Stimulated activated CD8-positive, alpha-beta memory T cell treated with anti-CD3 and anti-CD28 coated beads, Interleukin-12 subunit alpha, Interleukin-12 subunit beta, amount 100 ng/mL, for 24 hours (primary cell): ENCODE measurements around the gene LDLRAD4.

Experiments used
- DNase-seq: peaks from one replicate; pipeline ENCODE4 v3.0.0-alpha.2; 2020; ENCODE audit errors: extremely low read depth

The LDLRAD4 gene

DNA sequence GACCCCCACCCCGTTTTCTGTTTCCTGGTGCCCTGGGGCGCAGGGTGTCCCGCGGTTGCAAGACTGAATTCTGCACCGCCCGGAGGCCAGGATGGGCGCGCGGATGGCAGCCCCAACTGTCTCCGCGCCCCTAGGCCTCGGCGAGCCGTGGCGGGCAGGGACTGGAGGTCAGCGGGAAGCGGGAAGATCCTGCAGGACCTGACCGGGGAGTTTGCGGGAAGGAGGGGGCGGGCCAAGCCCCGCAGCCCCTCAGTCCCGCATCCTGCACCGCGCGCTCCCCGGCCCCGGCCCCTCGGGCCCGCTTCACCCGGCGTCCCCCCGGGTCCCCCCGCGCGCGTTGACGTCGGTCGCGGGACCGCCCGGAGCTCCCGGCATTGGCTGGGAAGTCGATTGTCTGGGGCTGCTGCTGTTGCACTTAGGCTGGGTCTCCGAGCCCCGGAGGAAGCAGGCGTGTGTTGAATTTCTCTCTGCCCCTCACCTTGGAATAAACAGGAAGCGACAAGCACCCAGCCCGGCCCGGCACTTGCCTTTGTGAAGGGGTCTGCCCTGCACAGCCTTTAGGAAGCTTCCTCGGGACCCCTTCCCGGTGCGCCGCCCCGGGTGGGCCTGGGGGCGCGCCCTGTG is at the start of gene LDLRAD4:
Gene LDLRAD4, plus strand, starts transcription at position 393 of the 624 bp plus-strand sequence.
- DNase-seq, result no peak

DNA sequence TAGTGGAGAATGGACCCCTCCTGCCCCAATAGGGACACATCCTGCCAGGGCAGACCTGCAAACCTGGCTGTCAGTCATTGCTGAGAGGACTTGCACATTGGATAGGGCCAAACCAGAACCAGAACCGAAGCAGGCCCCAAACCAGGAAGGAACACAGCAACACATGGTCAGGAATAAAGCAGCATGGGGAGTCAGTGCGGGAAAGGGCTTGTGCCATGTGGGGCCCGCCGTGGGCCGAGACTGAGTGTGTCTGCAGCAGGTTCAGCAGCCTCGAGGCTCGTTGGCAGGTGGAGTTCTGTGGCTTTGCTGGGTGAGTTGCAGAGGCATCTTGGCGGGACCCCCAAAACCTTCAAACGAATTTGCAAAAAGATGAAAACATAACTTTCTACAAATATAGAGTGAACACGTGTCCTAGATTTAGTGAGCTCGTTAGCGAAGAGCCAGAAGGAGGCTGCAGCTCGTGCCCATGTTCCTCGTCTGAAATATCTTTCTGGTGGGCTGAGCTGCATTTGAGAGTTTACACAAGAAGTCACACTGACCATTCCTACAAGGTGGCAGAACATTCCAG is 44.9 kb upstream of the LDLRAD4 start:
- no peak for DNase-seq

DNA sequence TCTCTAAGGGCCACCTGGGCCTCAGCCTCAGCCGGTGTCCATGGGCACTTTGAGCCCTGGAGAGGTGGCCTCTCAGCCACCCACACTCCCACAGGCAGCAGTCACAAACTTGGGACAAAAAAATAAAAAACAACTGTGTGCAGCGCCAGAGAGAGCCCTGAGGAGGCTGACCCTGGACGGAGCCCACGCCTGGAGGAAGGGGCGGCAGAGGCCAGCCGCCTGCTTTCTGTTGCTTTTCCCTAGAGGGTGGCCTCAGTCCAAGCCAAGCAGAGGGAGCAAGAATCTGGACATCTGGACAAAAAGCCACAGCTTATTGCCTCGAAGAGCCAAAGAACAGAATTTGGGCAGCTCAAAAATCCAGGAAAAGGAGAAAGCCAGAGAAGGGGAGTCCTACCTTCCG is 43.3 kb upstream of the LDLRAD4 start:
- no peak for DNase-seq

DNA sequence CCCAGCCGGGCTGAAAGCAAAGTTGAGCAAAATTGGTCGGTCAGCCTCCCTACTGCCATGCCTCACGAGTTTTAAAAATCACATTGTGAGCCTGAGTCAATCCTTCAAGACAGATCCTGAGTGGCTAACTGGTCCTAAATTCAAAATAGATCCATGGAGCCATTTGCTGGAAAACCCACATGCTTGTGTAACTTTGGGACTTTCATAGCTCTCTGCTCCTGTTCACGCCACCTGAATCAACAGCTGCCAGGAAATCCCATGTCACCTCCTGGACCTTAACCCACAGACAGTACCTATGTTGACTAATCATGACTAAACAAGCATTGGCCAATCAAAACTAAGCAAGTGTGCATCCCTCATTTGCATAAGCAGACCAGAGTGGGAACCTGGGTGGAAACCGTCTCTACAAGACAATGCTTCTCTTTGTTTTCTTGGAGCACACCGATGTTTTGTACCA is 42.8 kb upstream of the LDLRAD4 start:
- no peak for DNase-seq

DNA sequence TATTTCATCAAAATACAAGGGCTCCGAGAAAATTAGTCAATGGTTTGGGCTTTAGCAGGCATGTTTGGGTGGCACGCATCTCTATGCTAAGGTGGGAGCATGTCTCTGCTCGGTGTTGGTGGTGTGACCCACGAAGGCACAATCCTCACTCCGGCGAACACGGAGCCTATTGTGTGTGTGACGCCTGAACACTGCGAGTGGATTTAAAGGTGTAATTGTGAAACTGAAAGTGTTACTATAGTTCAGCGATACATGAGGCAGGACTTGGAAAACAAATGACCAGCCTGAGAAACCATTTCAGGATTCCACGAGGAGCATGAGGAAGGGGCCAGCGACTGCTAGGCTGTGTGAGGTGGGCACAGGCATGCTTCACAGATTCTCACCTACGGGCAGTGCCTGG is 41.7 kb upstream of the LDLRAD4 start:
- DNase-seq, result no peak

DNA sequence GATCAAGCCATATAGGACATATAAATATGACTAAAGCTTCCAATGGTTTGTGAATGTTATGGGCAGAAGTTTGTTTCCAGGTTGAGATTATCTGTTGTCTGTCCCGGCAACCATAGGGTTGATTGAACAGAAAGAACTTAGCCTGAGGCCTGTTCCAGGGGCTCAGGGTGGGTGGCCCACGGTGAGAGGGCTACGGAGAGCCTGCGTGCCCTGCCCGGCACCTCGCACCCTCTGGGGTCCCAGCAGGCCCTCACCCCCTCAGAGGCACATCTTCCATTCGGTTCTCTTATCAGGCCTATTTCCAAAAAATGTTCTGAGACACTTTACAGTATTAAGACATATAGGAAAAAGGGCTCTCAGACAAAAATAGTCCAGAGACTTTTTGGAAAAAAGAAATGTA is 40.4 kb upstream of the LDLRAD4 start:
- DNase-seq, result no peak

DNA sequence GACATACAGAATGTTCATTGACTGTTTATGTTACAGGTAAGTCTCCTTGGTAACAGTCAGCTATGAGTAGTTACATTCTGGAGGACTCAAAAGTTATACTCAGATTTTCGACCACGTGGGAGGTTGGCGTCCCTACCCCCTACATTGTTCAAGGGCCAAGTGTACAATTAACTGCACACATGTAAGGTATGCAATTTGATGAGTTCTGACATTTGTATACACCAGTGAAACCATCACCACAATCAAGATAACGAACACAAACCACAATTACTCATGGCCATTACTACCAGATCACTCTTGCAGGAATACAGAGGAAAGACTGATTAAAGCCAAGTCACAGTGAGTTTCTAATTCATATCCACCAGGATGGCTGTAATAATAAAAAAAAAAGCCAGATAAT is 39.6 kb upstream of the LDLRAD4 start:
- DNase-seq, result no peak

DNA sequence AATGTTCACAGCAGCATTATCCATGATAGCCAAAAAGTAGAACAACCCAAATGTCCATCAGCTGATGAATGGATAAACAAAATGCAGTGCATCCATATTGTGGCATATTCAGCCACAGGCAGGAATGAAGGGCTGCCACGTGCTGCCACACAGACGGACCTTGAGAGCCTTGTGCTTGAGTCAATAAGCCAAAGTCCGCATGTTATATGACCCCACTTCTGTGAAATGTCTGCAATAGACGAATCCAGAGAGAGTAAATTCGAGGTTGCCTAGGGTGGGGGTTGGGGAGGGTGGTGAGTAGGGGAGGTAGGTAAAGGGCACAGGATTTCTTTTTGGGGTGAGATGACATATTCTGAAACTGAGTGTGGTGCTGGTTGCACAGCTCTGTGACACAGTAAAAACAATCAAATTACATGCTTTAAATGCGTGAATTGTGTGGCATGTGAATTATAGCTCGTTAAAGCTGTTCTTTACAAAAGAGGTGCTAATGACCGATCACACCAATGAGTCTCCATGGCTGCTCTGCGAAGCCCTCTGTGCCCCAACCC is 38.9 kb upstream of the LDLRAD4 start:
- no peak for DNase-seq

DNA sequence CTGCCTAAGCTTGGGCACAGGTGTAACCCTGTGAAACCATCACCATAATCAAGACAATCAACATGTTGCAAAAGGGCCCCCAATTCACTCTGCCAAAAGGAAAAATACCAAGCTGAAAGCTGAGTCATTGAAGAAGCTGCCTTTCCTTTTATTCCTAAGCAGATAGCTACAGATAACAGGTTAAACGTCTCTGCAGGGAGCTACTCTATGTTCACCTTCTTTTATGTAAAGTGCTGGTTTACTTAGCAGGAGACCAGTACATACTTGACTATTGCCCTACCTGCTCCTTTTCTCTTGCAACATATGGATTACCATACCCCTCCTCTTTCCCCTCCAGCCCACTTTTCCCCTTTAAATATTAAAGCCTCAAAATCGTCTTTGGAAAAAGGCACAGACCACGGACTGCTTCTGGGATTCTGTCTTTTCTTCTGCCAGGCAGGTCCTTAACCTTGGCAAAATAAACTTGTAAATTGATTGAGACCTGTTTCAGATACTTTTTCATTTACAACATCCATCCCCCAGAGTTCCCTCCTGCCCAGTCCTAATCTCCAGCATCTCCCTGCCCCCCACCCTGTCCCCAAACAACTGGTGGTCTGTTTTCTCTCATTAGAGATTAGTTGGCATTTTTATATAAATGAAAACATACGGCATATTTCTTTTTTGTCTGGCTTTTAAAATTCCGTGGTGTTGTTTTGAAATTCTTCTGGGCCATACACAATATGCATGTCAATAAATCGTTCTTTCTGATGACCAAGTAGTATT is 37.8 kb upstream of the LDLRAD4 start:
- DNase-seq, result no peak

DNA sequence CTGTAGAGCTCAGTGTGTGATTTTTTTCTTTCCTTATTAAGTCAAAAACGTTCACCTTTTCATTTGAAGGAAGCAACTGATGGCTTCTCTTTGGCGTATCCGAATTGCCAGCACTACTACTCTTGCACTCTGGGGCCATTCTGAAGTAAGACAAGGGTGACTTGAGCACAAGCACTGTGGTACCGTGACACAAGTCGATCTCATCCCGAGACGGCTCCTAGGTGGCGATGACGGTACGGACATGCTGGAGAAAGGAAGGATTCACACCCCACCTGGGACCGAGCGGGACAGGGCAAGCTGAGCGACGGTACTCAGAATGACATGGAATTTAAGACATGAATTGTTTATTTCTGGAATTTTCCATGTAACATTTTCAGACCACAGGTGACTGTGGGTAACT is 36.8 kb upstream of the LDLRAD4 start:
- no peak for DNase-seq

DNA sequence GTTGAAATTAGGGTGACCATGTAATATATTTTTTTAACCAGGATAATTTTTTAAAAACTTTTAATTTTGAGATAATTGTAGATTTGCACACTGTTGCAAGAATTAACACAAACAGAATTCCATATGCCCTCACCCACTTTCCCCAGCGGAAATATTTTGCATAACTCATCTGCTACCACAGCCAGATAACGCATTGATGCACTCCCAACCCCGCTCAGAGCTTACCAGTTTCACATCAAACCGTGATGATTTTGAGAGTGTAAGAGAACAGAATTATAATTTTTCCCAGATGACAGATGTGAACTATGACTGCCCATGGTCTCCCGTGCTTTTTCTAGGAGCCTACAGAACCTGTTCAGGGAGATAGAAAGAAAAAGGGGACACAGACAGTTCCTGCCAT is 35.2 kb upstream of the LDLRAD4 start:
- no peak for DNase-seq

DNA sequence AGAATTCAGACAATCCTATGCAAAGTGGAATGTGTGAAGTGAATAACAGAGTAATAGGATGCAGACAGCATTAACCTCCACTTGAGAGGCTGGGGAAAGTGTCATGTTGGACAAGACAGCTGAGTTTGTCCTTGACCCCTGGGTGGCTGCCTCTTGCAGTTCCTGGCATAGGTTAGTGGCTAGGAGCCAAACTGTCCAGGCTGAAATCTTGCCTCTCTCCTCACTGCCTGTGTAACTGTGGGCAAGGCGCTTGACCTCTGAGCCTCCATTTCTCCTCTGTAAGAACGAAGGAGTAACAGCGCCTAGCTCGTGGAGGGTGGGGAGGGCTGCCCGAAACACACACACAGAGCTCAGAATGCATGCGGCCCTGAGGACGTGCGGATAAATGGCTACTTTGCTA is 34.8 kb upstream of the LDLRAD4 start:
- DNase-seq, result no peak

DNA sequence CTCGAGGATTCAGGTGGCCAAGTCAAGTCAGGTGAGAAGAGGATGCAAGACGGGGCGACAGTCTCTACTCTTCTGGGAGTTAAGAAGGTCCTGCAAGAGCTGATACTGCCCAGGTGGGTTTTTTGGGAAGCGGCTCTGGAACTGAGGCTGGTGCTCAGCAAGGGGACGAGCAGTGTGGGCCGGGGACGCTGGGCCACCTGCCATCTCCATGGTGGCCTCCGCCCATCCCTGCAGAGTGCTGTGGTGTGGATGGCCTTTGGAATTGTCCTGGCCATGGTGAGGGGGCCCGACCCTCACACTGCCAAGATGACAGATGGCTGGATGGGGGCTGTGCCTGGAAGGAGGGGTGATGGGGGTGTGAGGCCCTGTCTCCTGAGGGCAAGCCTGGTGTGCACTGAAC is 34.2 kb upstream of the LDLRAD4 start:
- DNase-seq, result no peak

DNA sequence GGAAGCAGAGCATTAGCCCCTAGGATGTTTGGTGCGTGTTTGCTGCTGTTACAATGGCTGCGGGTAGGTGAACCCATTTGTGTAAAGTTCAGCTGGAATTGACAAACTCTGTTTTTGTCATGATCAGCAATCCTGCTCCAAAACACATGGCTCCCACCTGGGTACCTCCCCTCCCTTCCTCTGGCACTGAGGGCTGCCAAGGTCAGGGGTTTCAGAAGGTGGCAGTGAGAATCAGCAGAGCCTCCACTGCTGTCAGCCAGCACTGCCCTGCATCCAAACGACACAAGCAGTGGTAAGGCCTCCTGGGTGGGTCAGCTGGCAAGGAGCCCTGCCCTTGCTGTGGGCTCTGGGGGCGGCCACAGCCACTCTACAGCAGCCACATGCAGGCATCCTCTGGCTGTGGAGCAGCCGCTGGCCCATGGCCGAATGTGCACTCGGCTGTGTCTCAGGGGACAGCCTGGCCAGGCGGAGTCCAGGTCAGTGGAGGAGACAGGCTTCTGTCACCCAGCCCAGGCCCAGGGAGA is 32.8 kb upstream of the LDLRAD4 start:
- no peak for DNase-seq

DNA sequence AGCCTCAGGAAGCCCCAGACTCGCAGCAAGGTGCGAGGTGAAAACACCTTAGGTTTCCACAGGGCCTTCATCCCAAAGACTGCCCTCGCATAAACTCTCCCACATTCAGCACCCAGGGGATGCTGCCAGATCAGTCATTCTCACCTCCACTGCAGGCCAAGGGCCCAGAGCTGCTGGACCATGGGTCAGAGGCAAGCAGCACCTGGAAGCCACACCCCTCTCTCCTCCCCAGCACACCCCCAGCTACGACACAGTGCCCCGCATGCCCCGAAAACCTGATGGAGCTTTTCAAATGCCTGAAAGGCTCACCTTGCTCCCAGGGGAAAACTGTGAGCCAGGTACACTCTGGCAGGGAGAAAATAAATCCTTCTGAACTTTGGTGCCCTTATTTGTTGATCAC is 31.9 kb upstream of the LDLRAD4 start:
- DNase-seq, result no peak

DNA sequence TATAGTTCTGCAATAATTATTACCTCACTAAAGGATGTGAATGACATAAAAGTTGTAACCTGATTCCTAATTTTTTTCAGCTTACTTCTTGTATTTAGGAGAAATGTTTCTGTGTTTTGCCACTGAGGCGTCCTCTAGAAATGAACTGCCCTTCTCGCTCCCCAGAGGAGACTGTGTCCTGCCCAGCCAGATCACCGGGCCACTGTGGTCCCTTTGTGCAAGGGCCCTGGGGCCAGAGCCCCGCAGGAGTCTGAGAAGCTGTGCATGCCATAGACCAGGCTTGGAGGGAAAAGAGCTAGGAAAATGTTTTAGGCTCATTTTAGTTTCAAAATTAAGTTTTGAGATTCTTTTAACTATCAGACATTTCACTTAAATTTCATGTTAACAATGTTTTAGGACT is 31.1 kb upstream of the LDLRAD4 start:
- no peak for DNase-seq

DNA sequence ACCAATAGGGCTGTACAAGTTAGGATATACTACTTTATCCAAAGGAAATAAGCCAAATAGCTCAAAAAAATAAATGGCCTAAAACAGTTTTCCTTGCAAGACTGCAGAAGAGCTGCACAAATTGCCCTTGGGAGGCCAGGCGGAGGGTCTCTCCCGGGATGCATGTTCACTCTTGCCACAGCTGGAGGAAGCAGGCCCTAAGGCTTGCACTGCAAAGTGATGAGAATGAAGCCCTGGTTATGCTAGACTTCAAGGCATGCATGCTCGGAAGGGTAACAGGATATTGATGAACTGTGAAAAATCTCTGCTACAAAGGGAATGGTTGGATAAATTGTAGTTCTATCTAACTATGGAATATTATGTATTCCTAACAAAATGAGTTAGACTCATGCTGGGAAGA is 27.5 kb upstream of the LDLRAD4 start:
- DNase-seq, result no peak

DNA sequence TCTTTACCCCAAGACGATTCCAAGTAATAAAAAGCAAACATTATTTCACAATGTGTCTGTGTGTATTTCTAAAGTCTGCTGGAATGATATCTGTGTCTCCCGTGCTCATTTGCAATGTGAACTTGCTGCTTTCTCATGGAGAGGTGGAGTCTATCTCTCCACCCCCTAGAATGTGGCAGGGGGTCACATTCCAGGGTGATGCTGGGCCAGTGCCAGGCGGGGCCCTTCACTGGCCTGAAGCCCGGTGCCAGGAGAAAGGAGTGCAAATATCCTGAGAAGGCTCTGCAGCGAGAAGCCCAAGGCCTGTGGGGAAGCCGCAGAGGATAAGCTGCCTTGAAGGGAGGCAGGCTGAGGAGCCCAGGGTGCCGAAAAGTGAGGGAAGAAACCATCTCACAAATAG is 26.8 kb upstream of the LDLRAD4 start:
- no peak for DNase-seq

DNA sequence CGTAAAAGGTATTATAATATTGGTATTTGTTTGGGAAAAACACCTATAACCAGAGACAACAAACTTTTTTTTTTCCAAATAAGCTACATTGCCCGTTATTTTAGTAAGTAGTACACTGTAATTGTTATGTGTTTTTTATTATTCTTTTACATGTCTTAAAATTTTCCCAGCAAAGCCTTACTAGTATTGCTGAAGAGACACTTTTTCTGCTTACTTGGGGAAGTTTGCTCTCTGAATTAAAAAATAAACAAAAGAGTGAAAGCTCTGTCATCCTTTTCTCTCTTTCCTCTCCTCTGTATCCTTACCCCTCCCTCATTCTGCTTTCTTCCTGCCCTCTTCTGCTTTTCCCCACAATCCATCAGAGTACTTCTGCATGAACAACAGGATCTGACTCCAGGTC is 25.6 kb upstream of the LDLRAD4 start:
- DNase-seq, result no peak

DNA sequence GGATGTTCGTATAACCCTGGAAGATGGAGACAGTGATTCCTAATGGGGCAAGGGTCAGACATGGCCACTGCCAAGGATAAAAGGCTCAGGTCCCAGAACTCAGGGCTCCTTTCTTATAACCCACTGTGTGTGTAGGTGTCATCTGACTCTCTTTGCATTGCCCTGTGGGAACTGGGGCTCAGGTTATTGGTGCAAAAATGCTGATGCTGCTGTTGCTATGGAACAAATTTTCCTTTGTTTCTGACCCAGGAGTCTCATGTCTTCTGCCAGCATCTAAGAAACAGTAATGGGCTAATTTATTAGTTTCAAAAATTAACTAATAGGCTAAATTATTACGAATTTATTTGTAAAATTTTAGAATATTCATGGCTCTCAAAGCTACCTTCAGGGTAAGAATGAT is 24.3 kb upstream of the LDLRAD4 start:
- DNase-seq, result no peak

DNA sequence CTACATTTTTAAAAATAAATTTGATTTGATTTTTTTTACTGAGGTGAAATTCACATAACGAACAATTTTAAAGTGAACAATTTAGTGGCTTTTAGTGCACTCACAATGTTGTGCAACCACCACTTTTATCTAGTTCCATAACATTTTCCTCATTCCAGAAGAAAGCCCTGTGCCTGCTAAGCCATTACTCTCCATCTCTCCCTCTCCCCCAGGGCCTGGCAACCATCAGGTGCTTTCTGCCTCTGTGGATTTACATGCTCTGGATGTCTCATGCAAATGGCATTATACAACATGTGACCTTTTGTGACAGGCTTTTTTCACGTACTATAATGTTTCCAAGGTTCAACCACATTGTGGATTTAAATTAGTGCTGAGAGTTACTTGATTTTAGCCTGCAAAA is 19.9 kb upstream of the LDLRAD4 start:
- no peak for DNase-seq

DNA sequence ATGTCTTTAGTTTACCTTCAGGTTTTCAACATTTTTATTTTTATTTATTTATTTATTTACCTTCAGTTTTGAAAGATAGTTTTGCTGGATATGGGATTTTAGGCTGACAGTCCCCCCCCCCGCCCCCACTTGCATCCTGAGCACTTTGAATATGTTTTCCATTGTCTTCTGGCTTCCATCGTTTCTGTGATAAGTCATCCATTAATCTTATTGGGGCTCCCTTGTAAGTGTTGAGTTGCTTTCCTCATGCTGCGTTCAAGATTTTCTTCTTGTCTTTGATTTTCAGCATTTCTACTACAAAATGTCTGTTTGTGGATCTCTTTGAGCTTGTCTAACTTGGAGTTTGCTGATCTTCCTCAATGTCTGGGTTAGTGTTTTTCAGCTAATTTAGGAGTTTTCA is 19.4 kb upstream of the LDLRAD4 start:
- DNase-seq, result no peak

DNA sequence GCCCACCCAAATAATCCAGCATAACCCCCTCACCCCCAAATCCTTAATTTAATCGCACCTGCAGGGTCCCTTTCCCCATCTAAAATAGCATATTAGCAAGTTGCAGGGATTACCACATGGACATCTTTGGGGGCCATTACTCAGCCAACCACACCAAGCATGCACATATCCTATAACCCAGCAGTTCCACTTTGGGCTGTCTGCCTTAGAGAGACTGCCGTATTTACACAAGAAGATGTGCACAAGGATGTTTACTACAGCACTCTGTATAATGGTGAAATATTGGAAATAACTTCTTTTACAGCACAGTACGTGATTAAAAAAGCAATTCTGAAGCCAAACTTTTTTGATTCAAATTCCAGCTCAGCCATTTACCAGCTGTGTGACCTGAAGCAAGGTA is 17.3 kb upstream of the LDLRAD4 start:
- DNase-seq, result no peak
